Natural killer cell treated with Interleukin-12 subunit alpha and Interleukin-12 subunit beta and Interleukin-15 and Interleukin-18, amount 100 ng/mL, for 72 hours (primary cell): ENCODE results near the gene NUDT5. TPM values are rescaled to one million over a fixed set of nuclear protein-coding genes. Genes with fewer than 3 reads are reported as not detected.

Experiments used
- ATAC-seq, 2 donors: fragments of 150-1000 bp; cut with Tn5 transposase in 1 of 2; sonication (Bioruptor Pico), chemical (Tn5 transposase) in 1 of 2; 2 replicates each; pipeline ENCODE4 v1.10.0; 2021
- DNase-seq: peaks from one replicate; pipeline ENCODE4 v3.0.0; 2022; ENCODE audit warnings: low spot score
- H3K27ac Mint-ChIP-seq, 2 donors: 1 replicate in 1 of 2; 2 replicates in 1 of 2; pipeline ENCODE4 v1.8.0; 2022; ENCODE audit warnings: mixed read lengths in 2 of 2, mild to moderate bottlenecking in 1 of 2, moderate library complexity in 1 of 2
- H3K27me3 Mint-ChIP-seq, 2 donors: 1 replicate in 1 of 2; 2 replicates in 1 of 2; pipeline ENCODE4 v1.8.0; 2022; ENCODE audit warnings: mixed read lengths in 2 of 2
- H3K36me3 Mint-ChIP-seq: one replicate; pipeline ENCODE4 v1.8.0; 2022; ENCODE audit warnings: mixed read lengths
- H3K4me1 Mint-ChIP-seq, 2 donors: 1 replicate in 1 of 2; 2 replicates in 1 of 2; pipeline ENCODE4 v1.8.0; 2022; ENCODE audit warnings: low read depth in 2 of 2, mixed read lengths in 2 of 2, mild to moderate bottlenecking in 1 of 2
- H3K4me3 Mint-ChIP-seq: one replicate; pipeline ENCODE4 v1.8.0; 2022; ENCODE audit warnings: mixed read lengths
- H3K9me3 Mint-ChIP-seq: 2 replicates; pipeline ENCODE4 v1.8.0; 2022; ENCODE audit warnings: mixed read lengths
- total RNA-seq, 2 donors: library from RNA; stranded (reverse); gene quantifications; one replicate each; pipeline ENCODE4 v1.2.3, GENCODE V29; 2022

Gene NUDT5
- total RNA-seq, 2 donors from 2014 or later: 102 to 111 TPM

GRCh38 chr10:12196531-12197211 lies 980 bp upstream of the NUDT5 start:
- peak overlapping the region; percentile 90 to 96 for H3K27ac Mint-ChIP-seq
- no peaks in the 10 kb centered on the region for H3K9me3 Mint-ChIP-seq
- H3K4me3 Mint-ChIP-seq: peak overlapping the region; percentile 91
- DNase-seq (no peak), ATAC-seq (no peak)
- no peaks in the 10 kb centered on the region for H3K27me3 Mint-ChIP-seq
- peaks cover 44 to 54% of the 10 kb centered on the region in 2 donors for H3K4me1 Mint-ChIP-seq
- peaks cover 53% of the 10 kb centered on the region for H3K36me3 Mint-ChIP-seq

- no peaks in the 10 kb centered on the region for H3K9me3 Mint-ChIP-seq
- peaks cover 38 to 47% of the 10 kb centered on the region in 2 donors for H3K4me1 Mint-ChIP-seq
- ATAC-seq (peak; percentile 1 to 30), DNase-seq (no peak)
- peaks cover 45% of the 10 kb centered on the region for H3K36me3 Mint-ChIP-seq
- H3K27ac Mint-ChIP-seq: peak overlapping the region; percentile 90 to 96
- no peaks in the 10 kb centered on the region for H3K27me3 Mint-ChIP-seq
- H3K4me3 Mint-ChIP-seq: peak overlapping the region; percentile 91
Measured at GRCh38 chr10:12195281-12195602, 449 bp downstream of the NUDT5 start.

GRCh38 chr10:12194752-12195271 lies 879 bp downstream of the NUDT5 start:
- Mint-ChIP-seq H3K27me3 (no peaks in the 10 kb centered on the region), H3K4me3 (peak overlapping the region; percentile 91), H3K27ac (peak overlapping the region; percentile 90 to 96), H3K4me1 (peaks cover 41 to 50% of the 10 kb centered on the region in 2 donors), H3K9me3 (no peaks in the 10 kb centered on the region), H3K36me3 (peaks cover 45% of the 10 kb centered on the region)
- no peak for DNase-seq
- ATAC-seq: peak in 1 of 2 donors; percentile 36

GRCh38 chr10:12193193-12193592 lies 2.5 kb downstream of the NUDT5 start:
- DNase-seq (no peak), ATAC-seq (no peak)
- no peaks in the 10 kb centered on the region for H3K27me3 Mint-ChIP-seq
- peak overlapping the region; percentile 60 for H3K4me3 Mint-ChIP-seq
- peaks cover 37% of the 10 kb centered on the region for H3K36me3 Mint-ChIP-seq
- H3K9me3 Mint-ChIP-seq: no peaks in the 10 kb centered on the region
- H3K27ac Mint-ChIP-seq: peak overlapping the region in 1 of 2 donors; percentile 90
- peaks cover 34 to 39% of the 10 kb centered on the region in 2 donors for H3K4me1 Mint-ChIP-seq

GRCh38 chr10:12191715-12192114 lies 4.0 kb downstream of the NUDT5 start:
- DNase-seq: no peak
- Mint-ChIP-seq H3K27ac (peak overlapping the region; percentile 4 to 51), H3K4me1 (peaks cover 43 to 47% of the 10 kb centered on the region in 2 donors), H3K27me3 (no peaks in the 10 kb centered on the region), H3K36me3 (peaks cover 49% of the 10 kb centered on the region), H3K9me3 (no peaks in the 10 kb centered on the region), H3K4me3 (peak overlapping the region; percentile 43)
- no peak for ATAC-seq

GRCh38 chr10:12189426-12189825 lies 6.3 kb downstream of the NUDT5 start:
- H3K4me1 Mint-ChIP-seq: peaks cover 38 to 47% of the 10 kb centered on the region in 2 donors
- no peaks in the 10 kb centered on the region for H3K9me3 Mint-ChIP-seq
- no peak overlapping the region for H3K4me3 Mint-ChIP-seq
- H3K27ac Mint-ChIP-seq: no peak overlapping the region
- DNase-seq (no peak), ATAC-seq (no peak)
- H3K36me3 Mint-ChIP-seq: peaks cover 45% of the 10 kb centered on the region
- no peaks in the 10 kb centered on the region for H3K27me3 Mint-ChIP-seq

- peaks cover 39% of the 10 kb centered on the region for H3K36me3 Mint-ChIP-seq
- H3K9me3 Mint-ChIP-seq: no peaks in the 10 kb centered on the region
- no peak overlapping the region for H3K4me3 Mint-ChIP-seq
- ATAC-seq (no peak), DNase-seq (no peak)
- H3K27ac Mint-ChIP-seq: no peak overlapping the region
- peaks cover 34 to 41% of the 10 kb centered on the region in 2 donors for H3K4me1 Mint-ChIP-seq
- H3K27me3 Mint-ChIP-seq: no peaks in the 10 kb centered on the region
Measured at GRCh38 chr10:12188656-12189055, 7.0 kb downstream of the NUDT5 start.

GRCh38 chr10:12187321-12187905 lies 8.3 kb downstream of the NUDT5 start:
- Mint-ChIP-seq H3K27me3 (no peaks in the 10 kb centered on the region), H3K4me1 (peaks cover 29 to 35% of the 10 kb centered on the region in 2 donors), H3K4me3 (peak overlapping the region; percentile 35), H3K27ac (peak overlapping the region; percentile 59 to 91), H3K9me3 (no peaks in the 10 kb centered on the region), H3K36me3 (peaks cover 35% of the 10 kb centered on the region)
- no peak for DNase-seq
- no peak for ATAC-seq

GRCh38 chr10:12186323-12186722 lies 9.4 kb downstream of the NUDT5 start:
- Mint-ChIP-seq H3K9me3 (no peaks in the 10 kb centered on the region), H3K4me1 (peaks cover 31 to 33% of the 10 kb centered on the region in 2 donors), H3K27ac (peak overlapping the region; percentile 59 to 91), H3K27me3 (no peaks in the 10 kb centered on the region), H3K4me3 (peak overlapping the region; percentile 15), H3K36me3 (peaks cover 33% of the 10 kb centered on the region)
- no peak for ATAC-seq
- DNase-seq: no peak

- Mint-ChIP-seq H3K4me3 (no peak overlapping the region), H3K27ac (no peak overlapping the region), H3K9me3 (no peaks in the 10 kb centered on the region), H3K4me1 (peaks cover 38 to 40% of the 10 kb centered on the region in 2 donors), H3K36me3 (peaks cover 33% of the 10 kb centered on the region), H3K27me3 (no peaks in the 10 kb centered on the region)
- DNase-seq (no peak), ATAC-seq (no peak)
Measured at GRCh38 chr10:12184165-12184564, 11.5 kb downstream of the NUDT5 start.

- no peaks in the 10 kb centered on the region for H3K27me3 Mint-ChIP-seq
- ATAC-seq: peak; percentile 98 to 100
- H3K4me1 Mint-ChIP-seq: peaks cover 19 to 23% of the 10 kb centered on the region in 2 donors
- peaks cover 16% of the 10 kb centered on the region for H3K36me3 Mint-ChIP-seq
- H3K9me3 Mint-ChIP-seq: no peaks in the 10 kb centered on the region
- H3K4me3 Mint-ChIP-seq: peak overlapping the region; percentile 65
- H3K27ac Mint-ChIP-seq: peak overlapping the region; percentile 82 to 92
- peak; percentile 84 for DNase-seq
Measured at GRCh38 chr10:12181065-12181775, 14.5 kb downstream of the NUDT5 start.

- H3K27me3 Mint-ChIP-seq: no peaks in the 10 kb centered on the region
- no peak for DNase-seq
- H3K4me1 Mint-ChIP-seq: peaks cover 15 to 18% of the 10 kb centered on the region in 2 donors
- H3K4me3 Mint-ChIP-seq: peak overlapping the region; percentile 65
- H3K27ac Mint-ChIP-seq: peak overlapping the region; percentile 82 to 92
- no peaks in the 10 kb centered on the region for H3K9me3 Mint-ChIP-seq
- ATAC-seq: no peak
- H3K36me3 Mint-ChIP-seq: peaks cover 8% of the 10 kb centered on the region
Measured at GRCh38 chr10:12180221-12180974, 15.3 kb downstream of the NUDT5 start.

- no peaks in the 10 kb centered on the region for H3K9me3 Mint-ChIP-seq
- ATAC-seq (no peak), DNase-seq (no peak)
- H3K36me3 Mint-ChIP-seq: peaks cover 5% of the 10 kb centered on the region
- peak overlapping the region; percentile 82 to 92 for H3K27ac Mint-ChIP-seq
- peaks cover 15 to 18% of the 10 kb centered on the region in 2 donors for H3K4me1 Mint-ChIP-seq
- no peaks in the 10 kb centered on the region for H3K27me3 Mint-ChIP-seq
- H3K4me3 Mint-ChIP-seq: no peak overlapping the region
Measured at GRCh38 chr10:12179606-12180170, 16.0 kb downstream of the NUDT5 start.
